ENCODE data around the gene SYN1.

Gene SYN1

DNA sequence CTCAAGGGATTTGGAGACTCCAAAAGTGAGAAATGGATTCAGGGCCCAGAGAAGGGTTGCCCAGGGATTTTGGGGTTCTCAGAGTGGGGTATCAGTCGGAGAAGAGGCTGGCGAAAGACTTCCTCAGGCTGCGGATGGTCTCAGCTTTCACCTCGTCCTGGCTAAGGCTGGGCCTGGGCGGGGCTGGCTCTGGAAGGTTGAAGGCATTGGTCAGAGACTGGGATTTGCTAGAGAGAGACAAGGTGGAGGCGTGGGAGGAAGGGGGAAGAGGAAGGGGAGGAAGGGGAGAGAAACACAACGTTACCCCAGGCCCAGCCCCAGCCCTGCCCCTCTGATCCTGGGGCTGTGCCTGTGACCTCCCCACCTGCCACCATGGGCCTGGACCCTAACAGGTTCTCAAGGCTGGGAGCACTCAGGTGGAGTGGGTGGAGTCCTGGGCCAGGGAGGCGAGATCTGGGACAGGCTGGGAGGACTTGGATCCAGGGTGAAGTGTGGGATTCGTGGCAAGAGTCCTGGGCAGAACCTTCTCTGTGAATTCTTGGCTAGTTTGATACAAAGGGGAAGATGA is 46.8 kb downstream of the SYN1 start:
- DNase-seq (ENCODE audit: low spot score): no peak

DNA sequence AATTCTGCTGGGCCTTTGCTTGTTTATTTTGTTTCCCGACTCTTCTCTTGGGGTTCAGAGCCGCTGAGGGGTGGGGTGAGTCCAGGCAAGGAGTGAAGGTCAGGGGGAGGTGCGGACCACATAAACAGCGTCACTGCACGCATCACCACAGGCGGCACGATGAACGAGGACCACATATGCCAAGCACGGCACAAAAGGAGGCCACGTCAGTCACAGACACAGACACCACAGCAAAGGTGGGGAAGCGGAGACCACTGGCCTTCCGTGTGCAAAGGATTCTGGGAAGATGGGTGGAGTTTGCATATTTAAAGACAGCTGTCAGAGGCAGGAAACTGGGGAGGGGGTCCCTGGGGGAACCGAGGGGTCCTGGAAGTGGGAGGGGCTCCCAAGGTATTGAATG is 47.8 kb downstream of the SYN1 start:
- DNase-seq (ENCODE audit: low spot score): no peak

DNA sequence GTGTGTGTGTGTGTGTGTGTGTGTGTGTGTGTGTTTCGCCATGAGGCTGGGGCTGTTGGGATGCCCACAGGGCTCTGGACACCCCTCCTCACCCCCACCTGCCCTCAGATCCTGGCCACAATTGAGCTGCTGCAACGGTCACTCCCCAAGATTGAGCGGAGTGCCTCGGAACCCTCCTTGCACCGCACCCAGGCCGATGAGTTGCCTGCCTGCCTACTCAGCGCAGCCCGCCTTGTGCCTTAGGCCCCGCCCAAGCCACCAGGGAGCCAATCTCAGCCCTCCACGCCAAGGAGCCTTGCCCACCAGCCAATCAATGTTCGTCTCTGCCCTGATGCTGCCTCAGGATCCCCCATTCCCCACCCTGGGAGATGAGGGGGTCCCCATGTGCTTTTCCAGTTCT is 48.4 kb downstream of the SYN1 start:
- no peak for DNase-seq (ENCODE audit: low spot score)

DNA sequence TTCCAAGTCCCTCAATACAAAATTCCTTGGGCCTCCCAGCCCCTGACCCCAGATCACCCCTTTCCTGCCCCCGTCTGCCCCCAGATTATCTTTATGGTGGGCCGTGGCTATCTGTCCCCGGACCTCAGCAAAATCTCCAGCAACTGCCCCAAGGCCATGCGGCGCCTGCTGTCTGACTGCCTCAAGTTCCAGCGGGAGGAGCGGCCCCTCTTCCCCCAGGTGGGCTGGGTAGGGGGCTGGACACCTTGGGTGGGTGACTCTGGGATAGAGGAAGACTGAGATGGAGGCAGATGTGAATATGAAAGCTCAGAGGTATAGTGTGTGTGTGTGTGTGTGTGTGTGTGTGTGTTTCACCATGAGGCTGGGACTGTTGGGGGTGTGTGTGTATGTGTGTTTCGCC is 48.9 kb downstream of the SYN1 start:
- no peak for DNase-seq (ENCODE audit: low spot score)

DNA sequence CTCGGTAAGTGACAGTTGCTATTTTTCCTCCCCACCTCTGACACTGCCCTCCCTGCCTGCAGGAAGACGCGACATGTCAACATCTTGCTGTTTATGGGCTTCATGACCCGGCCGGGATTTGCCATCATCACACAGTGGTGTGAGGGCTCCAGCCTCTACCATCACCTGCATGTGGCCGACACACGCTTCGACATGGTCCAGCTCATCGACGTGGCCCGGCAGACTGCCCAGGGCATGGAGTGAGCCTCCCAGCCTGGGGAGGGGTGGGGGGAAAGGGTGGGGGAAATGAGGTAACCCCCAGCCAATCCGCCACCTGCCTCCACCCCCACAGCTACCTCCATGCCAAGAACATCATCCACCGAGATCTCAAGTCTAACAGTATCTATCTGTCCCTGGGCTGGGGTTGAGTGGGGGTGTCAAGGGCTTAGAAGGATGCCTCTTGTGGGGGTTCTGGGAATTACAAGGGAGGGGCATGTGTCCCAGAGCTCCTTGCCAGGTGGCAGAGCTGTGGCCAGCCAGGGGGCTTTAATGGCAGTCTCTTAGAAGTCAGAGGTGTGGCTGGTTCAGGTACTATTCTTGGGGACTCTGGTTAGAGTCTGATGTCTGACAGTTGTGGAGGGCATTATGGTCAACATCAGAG is 50.9 kb downstream of the SYN1 start:
- no peak for DNase-seq (ENCODE audit: low spot score)

DNA sequence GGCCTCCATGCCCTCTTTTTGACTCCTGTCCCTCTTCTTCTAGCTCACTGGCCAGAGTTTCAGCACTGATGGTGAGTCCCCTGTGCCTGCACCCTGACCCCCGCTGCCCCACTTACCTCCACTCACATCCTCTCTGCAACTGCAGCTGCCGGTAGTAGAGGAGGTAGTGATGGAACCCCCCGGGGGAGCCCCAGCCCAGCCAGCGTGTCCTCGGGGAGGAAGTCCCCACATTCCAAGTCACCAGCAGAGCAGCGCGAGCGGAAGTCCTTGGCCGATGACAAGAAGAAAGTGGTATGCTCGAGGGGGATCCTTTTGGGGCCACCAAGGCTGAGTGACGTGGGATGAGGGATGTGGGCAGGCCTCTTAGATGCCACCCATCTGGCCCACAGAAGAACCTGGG is 52.8 kb downstream of the SYN1 start:
- no peak for DNase-seq (ENCODE audit: low spot score)

DNA sequence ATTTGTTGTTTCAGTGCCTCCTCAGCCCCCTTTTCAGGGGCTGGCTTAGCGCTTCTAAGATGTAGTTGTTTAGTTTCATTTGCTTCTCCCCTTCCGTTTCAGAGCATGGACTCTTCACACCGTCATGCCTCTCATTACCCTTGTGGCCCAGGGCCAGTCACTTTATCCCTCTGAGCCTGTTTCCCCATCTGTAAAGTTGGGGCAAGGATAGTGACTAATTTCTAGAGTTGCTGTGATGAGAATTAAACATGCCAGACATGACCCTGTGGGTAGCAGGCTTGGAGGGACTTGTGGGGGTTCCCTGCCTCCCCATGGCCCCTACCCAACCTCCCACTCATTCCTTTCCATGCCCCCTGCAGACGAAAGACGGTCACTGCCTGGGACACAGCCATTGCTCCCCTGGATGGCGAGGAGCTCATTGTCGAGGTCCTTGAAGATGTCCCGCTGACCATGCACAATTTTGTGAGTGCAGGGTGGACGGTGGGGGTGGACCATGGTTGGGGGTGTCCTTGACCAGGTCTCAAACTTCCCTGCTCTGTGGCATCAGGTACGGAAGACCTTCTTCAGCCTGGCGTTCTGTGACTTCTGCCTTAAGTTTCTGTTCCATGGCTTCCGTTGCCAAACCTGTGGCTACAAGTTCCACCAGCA is 55.1 kb downstream of the SYN1 start:
- DNase-seq (ENCODE audit: low spot score): no peak

DNA sequence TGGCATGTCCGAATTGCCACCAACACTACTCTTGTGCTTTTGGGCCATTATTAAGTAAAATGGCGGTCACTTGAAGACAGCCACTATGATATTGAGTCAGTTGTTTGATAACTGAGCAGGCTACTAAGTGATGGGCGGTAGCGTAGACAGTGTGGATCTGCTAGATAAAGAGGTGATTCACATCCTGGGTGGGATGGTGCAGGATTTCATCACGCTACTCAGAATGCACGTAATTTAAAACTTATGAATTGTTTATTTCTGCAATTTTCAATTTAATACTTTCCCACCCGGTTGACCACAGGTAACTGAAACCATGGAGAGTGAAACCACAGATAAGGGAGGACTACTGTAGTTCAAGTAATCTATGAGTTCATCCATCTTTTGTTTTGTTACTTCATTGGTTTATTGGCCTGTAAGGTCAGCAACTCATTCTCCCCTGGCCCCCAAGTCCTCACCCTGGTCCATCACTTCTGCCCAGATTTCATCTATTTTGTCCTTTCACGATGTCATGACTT is 55.8 kb downstream of the SYN1 start:
- no peak for DNase-seq (ENCODE audit: low spot score)

DNA sequence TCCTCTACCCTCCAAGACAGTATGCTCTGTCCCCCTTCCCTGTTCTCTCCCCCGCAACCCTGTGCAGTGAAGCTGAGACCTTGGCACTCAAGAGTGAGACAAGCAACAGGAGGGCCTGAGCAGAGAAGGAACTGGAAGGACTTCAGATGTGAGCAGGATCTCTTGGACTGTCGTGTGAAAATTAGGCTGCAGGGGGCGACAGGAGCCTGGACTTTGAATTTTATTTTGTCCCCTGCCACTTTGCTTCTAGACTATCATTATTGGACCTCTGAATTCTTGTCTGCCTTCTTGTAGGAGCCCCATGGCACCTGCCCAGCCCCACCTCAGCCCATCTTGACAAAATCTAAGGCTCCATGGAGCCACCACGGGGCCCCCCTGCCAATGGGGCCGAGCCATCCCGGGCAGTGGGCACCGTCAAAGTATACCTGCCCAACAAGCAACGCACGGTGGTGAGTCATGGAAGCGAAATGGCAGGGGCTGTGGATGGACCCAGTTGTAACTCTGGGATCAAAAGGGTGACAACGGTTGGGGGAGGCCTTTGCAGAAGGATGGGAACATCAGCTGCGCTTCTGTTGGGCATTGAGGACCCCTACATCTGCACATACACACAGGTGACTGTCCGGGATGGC is 56.9 kb downstream of the SYN1 start:
- DNase-seq (ENCODE audit: low spot score): no peak

DNA sequence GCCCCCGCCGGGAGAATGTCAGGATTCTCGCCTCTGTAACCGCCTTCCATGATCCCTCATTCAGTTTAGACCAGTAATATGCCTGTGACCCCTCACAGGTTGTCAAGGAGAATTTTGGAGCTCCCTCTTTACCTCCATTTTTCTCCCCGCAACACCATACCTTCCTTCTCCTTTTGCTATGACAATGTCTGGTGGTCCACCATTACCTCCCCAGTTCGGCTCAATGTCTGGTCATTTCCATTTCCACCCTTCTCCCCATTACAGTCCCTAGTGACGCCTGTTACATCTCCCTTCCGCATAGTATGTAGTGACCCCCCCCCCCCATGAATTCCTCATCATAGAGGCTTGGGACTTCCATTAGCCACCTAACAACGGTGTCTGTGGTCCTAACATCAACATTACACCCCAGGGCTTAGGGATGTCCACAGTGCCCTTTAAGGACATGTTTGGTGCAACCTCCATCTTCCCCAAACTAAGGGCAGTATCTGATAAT is 58.0 kb downstream of the SYN1 start:
- DNase-seq (ENCODE audit: low spot score): no peak

DNA sequence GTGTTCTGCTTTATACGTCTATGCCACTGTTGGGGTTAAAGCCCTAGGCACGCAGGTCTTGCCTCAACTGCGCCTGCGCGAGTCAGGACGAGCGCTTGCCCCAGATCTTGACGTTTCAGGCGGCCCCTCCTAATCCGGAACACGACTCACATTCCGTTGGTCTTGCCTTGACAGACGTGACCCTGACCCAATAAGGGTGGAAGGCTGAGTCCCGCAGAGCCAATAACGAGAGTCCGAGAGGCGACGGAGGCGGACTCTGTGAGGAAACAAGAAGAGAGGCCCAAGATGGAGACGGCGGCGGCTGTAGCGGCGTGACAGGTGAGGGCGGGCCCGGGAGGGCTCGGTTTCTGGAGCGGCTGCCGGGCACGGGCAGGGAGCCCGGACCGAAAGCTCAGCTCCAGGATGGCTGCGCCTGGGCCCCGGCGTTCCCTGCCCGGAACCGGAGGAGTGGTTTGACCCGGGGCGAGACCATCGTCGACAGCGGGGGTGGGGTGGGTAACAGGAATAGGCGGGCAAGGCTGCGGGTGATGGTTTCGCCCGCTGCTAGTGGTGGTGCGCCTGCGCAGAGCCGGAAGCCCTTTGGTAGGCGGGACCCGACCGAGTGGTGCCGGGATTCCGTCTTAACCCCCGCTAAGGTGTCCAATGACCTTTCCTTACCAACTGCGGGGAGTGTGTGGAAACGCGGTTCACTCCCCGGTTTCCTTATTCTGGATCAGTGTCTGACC is 58.6 kb downstream of the SYN1 start, which contains the start of gene ARAF:
ARAF (plus strand) TSS at position 272 of the 725 bp plus-strand sequence. CDS start 1,763 bp downstream, outside the sequence.
- DNase-seq (ENCODE audit: low spot score): peak; percentile 93

DNA sequence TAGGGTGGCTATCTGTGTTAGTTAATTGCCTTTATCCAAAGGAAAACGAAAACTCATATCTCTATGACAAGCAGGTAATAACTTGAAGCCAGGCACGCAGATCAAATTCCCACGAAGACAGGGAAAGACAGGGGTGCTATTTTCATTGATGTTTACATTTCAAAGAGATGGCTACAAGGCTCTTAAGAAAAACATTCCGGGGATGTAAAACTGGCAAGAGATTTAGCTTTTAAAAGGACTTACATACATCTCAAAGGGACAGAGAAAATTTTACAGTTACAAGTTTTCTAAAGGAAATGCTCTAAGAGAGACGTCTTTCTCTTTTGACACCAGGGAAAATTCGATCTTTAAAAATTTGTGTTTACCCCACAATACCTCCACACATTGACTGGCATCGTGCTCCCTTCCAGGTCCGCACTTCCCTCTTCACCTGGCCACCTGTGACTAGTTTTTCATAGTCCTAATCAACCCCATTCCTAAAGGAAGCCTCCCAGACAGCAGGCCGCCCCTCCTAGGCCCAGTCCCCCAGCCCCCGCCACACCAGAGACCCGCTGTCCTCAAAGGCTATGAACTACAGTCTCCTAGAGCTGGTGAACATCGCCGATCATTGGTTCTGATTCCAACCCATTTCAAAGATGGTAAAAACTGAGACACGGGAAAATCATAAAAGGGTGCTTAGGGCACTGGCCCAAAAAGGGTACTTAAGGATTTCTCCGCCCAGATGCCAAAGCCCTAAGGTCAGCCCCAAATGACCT is 59.3 kb downstream of the SYN1 start:
- no peak for DNase-seq (ENCODE audit: low spot score)

DNA sequence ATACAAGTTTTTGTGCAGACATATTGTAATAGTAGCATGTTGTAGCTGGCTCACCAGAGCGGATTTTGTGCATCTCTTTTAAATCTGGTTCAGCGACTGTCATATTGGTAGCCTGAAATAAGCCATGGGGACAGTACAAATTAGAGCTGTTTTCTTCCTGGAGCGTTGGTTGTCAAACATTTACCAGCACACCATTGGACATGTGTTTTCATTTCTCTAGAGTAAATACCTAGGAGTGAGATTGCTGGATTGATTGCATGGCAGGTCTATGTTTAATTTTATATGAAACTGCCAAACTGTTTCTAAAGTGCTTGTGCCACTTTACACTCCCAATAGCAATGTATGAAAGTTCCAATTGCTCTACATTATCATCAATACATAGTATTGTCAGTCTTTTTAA is 61.2 kb downstream of the SYN1 start:
- DNase-seq (ENCODE audit: low spot score): no peak

DNA sequence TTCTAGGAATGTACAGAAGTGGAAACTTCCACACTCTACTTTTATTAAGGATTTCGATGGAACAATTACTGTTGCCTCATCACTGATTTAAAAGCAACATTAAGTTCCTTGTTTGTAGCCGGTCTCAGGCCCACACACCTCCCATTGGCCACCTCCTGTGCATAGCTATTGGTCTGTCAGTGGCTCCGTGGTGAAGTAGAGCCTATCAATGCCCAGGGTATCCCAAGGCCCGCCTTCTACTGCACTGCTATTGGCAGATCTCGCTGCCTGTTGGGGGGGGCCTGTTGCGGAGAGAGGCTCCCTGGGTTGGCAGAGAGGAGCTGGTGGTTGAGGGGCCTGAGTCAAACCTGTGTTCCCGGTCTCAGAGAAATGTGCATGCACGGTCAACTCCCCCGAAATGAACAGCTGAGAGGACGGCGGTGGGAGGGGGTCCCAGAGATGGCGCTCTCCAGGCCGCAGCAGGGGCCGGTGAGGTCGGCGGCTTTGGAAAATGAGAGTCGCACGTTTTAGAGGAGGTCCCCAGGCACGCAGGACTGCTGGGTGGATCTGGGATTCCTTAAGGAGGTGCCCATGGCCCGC is 63.5 kb downstream of the SYN1 start:
- peak; percentile 84 for DNase-seq (ENCODE audit: low spot score)

DNA sequence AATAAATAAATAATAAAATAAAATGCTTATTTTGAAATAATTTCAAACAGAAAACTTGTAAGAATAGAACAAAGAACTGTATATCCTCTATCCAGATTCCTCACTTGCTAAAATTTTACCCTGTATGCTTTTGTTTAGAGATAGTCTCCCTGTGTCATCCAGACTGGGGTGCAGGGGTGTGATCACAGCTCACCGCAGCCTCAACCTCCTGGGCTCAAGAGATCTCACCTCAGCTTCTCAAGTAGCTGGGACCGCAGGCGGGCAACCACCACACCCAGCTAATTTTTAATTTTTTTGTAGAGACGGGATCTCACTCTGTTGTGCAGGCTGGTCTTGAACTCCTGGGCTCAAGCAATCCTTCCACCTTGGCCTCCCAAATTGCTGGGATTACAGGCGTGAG is 76.2 kb downstream of the SYN1 start:
- no peak for DNase-seq (ENCODE audit: low spot score)

DNA sequence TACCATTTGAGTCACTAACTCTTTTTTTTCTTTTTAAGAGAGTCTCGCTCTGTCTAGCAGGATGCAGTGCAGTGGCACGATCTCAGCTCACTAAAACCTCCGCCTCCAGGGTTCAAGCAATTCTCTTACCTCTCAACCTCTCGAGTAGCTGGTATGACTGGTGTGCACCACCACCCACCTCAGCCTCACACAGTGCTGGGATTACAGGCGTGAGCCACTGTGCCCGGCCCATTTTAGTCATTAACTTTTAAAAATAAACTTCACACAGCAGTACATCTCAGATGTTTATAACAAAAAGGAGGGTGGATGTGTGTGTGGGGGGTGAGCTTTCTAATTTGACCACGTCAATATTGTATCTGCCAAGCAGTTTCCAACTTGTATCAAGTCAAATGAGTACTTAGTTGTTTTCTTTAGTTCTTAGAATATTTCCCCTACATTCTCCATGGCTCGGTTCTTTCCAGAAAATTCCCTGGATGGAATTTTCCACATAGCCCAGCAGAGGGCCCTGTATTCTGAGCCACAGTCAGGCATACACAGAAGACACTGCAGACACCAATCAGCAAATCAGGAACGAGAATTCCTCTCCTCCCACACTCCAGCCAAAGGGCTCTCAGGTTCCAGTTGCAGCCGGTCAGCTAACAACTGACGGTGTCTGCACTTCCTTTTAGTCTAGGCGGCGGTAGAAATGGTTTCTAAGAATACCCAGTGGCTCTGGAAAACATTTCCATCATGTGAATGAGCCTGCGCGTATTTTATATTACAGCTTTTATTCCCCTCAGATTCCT is 78.7 kb downstream of the SYN1 start:
- DNase-seq (ENCODE audit: low spot score): peak; percentile 73

DNA sequence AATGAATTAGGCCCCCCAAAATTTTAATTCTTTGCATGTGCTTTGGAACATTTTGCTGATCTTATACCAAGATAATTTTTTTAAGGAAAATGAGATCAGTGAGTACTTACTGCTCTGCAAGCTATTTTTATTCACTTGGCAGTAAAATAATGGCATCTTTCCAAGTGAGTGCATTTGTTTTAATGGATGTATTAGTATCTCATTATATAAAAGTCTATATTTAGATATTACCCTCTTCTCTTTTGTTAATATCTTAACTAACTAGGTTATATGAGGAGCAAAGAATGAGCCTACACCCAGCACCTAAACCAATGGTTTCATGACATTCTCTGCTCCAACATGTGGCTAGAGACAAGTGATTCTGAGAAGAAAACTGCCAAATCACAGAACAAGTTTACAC is 79.8 kb downstream of the SYN1 start:
- no peak for DNase-seq (ENCODE audit: low spot score)

DNA sequence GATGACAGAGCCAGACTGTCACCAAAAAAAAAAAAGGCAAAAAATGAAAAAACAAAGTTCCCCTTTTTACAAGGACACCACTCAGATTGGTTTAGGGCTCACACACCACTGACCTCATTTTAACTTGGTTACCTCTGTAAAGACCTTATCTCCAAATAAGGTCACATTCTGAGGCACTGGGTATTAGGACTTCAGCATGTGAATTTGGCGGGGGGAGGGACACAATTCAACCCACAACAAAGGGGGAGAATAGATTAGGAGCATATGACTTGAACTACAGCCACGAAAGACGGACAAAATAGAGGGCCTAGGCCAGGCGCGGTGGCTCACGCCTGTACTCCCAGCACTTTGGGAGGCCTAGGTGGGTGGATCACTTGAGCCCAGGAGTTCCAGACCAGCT is 89.6 kb downstream of the SYN1 start:
- DNase-seq (ENCODE audit: low spot score): no peak

DNA sequence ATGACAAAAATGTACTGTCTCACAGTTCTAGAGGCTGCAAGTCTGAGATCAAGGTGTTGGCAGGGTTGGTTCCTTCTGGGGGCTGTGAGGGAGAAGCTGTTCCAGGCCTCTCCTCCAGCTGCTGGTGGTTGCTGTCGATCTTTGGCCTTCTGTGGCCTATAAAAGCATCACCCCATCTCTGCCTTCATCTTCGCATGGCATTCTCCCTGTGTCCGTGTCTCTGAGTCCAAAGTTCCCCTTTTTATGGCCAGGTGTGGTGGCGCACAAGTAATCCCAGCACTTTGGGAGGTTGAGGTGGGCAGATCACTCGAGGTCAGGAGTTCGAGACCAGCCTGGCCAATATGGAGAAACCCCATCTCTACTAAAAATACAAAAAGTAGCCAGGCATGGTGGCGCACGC is 90.1 kb downstream of the SYN1 start:
- no peak for DNase-seq (ENCODE audit: low spot score)

DNA sequence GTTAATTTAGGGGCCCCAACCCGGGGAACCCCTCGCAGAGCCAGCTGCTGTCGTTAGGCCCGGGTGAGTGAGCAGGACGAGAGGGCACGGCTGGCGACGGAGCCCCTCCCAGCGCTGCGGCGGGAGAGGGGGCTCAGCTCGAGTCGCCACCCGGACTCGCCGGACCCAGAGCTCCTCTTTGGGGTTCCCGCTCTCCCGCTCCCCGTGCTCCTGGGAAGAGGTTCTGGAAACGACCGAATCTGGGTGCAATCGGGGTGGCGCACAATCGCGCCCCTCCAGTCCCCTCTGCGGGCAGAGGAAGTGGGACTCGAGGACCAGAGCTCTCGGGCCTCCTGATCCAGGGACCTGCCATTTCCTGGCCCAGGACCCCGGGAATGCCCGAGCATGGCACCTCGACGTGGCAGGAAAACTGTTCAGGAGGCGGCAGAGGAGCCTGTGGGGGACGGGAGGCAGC is 95.9 kb downstream of the SYN1 start:
- no peak for DNase-seq (ENCODE audit: low spot score)

All from ecto neural progenitor cell (in vitro differentiated cells).